OCI-LY7 (cell line): ENCODE data around the gene RAB29.

Experiments
- EZH2phosphoT487 ChIP-seq: fragments of 200-600 bp; sonication (generic); IDR thresholded peaks from 2 replicates; pipeline ENCODE4 v1.6.1; 2018; ENCODE audit warnings: low read depth, borderline replicate concordance, mild to moderate bottlenecking, mixed run types, antibody characterized with exemption, low read length, moderate library complexity, mixed read lengths
- TF ChIP-seq, protein P1 (sequence below): fragments of 200-600 bp; sonication (generic); conservative IDR thresholded peaks from 2 replicates; pipeline ENCODE4 v1.5.1; 2014; ENCODE audit warnings: mild to moderate bottlenecking, antibody characterized with exemption, low read length, moderate library complexity, mixed read lengths

DNA sequence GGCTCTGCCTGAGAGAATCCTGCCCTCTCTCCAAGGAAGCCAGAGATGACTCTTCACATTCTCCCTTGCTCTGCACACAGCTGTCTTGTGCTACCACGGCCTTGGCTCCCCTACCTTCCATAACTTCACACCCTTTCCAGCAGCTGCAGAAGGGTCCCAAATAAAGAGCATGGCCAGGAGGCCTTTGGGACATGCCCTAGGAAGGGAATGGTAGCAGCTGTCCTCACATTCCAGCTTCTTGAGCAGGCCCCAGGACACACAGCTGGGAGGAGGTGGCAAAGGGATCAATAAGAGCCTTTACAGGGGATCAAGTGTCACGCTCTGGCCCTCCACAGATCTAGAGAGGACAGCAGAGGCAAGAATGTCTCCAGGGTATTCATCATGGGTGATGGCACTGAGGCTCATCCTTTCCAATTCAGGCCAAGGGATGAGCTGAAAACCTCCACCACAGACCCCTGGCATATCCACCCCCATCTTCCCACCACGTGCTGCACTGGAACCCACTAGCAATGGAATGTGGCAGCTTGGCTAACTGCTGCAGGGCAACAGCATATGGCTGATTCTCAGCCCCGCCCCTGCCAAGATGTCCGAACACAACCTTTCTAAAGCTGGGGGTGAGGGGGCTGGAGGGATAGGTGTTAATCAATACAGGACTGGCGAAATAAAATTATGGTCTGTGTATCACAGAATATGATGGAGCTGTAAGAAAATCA is 17.8 kb upstream of the RAB29 start:
- TF ChIP-seq, protein P1, sequence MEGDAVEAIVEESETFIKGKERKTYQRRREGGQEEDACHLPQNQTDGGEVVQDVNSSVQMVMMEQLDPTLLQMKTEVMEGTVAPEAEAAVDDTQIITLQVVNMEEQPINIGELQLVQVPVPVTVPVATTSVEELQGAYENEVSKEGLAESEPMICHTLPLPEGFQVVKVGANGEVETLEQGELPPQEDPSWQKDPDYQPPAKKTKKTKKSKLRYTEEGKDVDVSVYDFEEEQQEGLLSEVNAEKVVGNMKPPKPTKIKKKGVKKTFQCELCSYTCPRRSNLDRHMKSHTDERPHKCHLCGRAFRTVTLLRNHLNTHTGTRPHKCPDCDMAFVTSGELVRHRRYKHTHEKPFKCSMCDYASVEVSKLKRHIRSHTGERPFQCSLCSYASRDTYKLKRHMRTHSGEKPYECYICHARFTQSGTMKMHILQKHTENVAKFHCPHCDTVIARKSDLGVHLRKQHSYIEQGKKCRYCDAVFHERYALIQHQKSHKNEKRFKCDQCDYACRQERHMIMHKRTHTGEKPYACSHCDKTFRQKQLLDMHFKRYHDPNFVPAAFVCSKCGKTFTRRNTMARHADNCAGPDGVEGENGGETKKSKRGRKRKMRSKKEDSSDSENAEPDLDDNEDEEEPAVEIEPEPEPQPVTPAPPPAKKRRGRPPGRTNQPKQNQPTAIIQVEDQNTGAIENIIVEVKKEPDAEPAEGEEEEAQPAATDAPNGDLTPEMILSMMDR = no peak
- no peak for TF ChIP-seq EZH2phosphoT487
